ENCODE results near the gene XYLT1.

The XYLT1 gene

DNA sequence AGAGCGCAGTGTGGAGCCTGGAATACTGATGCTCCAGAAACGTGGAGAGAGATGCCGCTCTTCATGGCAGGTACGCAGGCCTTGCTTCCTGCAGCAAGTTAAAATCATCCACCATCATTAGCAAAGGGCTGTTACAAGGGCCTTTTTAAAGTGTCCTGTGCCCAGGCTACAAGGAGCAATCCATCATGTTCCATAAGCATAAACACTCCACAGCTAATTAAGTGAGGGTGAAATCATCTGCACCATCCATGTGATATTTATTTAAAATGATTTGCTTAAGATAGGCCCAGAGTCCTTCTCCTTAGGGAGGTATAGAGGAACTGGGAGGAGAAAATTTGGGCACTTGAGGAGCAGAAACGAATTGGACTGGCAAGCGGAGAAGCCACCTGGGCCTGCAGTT lies 372.1 kb downstream of the XYLT1 start:
- no peak for DNase-seq (ENCODE audit: low read depth)

DNA sequence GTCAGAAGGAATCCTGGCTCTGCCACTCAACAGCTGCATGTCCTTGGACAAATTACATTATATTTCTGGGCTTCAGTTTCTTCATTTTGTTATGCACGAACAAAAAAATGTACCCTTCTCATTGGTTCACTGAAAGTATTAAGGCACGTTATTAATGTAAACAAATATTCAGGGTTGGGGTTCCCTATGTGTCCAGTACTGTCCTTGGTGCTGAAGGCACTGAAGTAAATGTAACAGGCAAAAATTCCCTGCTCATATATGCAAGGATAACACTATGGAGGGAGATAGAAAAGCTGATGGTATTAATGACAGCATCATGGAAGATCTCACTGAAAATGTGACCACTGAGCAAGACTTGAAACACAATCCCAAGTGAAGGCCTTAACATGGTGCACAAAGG lies 386.6 kb downstream of the XYLT1 start:
- DNase-seq (ENCODE audit: low read depth) = no peak

DNA sequence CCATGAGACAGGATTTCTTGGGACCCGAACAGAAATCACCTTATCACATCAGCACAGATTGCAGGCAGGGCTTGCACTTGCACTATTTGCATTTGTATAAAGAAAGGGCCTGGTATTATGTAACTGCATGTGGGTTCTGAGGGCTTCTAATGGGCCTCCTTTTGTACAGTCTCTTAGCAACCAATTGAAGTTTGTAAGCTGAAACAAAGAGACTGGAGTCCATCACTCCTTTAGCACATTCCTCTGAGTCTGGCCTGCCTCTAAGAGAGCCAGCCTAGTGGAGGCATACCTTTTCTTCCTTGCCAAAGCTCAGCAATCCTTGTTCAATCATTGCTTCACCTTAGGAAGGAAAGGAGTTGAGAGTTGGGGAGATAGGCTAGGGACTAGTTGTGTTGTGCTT lies 387.1 kb downstream of the XYLT1 start:
- DNase-seq (ENCODE audit: low read depth) = no peak

DNA sequence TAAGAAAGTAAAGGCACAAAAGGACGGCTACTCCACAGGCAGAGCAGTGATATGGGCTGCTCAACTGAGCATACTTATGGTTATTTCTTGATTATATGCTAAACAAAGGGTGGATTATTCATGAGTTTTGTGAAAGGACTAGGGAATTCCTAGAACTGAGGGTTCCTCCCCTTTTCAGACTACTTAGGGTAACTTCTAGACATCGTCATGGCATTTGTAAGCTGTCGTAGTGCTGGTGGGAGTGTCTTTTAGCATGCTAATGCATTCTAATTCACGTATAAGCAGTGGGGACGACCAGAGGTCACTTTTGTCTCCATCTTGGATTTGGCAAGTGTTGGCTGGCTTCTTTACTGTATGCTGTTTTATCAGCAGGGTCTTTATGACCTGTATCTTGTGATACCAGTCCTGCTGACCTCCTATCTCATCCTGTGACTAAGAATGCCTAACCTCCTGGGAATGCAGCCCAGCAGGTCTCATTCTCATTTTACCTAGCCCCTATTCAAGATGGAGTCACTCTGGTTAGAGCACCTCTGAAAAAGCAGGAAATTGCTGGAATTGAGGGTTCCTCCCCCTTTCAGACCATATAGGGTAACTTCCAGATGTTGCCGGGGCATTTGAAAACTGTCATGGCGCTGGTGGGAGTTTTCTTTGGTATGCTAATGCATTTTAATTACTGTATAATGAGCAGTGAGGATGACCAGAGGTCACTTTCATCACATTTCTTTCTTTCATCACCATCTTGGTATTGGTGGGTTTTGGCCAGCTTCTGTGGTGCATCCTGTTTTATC lies 388.5 kb downstream of the XYLT1 start:
- DNase-seq (ENCODE audit: low read depth) = no peak

DNA sequence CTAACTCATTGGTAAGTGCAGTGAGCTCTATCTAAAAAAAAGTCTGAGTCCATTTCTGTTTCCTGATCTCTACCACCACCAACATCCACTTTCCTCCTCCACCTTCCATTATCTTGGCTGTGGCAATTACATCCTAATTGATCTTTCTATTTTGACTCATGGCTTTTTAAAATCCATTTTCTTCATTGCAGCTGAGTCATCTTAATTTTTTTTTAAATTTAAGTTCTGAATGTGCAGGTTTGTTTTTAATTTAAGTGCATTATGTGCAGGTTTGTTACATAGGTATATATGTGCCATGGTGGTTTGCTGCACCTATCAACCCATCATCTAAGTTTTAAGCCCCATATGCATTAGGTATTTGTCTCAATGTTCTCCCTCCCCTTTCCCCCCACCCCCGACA lies 390.7 kb downstream of the XYLT1 start:
- DNase-seq (ENCODE audit: low read depth) = no peak

DNA sequence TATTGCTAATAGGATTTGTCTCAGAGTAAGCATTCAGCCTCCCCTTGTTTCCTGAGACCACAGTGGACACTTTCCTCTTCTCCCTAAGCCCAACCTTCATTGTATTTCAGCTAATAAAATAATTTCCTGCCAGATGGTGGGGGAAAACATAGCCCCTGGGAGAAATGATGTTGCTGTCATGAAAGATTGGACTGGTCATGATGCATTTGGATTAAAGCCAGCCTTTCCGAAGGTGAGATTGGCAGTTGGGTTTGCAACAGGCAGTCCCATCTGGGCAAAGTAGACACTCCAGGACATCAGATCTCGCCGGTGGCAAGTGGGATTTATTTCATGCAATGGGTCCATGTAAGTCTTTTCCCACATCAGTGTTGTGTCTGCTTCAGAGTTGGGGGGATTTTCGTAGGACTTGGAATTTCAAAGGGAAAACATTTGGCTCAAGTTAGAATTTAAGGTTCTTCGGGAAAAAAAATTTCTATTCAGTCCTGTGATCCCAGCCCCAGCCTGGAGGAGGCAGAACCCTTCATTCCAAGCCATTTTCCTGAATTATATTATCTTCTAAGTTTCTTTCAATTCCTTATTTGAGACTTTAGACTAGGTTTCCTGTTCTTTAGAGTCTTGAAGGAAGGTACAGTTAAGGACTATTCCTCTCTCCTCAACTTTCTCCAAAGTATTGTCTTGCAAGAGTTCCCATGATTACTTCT lies 391.7 kb downstream of the XYLT1 start:
- no peak for DNase-seq (ENCODE audit: low read depth)

DNA sequence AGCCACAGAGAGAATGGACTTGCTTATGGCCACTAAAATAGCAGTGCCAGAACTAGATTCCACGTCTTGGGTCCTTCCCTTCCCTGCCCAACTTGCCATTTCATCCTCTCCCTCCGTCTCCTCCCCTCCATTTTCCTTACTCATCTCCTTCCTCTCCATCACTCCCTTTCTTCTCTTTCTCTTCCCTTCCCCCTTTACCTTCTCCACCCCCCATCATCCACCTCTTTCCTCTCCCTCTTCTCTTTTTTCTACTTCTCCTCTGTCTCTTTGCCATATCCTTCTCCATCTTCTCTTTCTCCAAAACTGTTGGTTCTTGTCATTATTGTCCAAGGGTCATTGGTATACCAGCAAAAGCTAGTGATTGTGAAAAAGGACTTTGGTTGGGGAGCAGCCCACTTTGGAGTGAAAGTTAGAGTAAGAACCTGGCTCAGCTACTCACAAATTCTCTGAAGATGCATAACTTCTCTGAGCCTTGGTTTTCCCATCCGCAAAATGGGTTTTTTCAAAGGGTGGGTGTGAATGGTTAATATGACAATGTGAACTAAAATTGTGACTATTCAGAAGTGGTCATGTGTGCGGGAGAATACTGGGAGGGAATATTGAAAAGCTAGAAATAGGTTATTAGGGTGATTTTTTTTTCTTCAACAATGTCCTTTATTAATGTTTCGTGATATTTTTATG lies 393.8 kb downstream of the XYLT1 start:
- no peak for DNase-seq (ENCODE audit: low read depth)

DNA sequence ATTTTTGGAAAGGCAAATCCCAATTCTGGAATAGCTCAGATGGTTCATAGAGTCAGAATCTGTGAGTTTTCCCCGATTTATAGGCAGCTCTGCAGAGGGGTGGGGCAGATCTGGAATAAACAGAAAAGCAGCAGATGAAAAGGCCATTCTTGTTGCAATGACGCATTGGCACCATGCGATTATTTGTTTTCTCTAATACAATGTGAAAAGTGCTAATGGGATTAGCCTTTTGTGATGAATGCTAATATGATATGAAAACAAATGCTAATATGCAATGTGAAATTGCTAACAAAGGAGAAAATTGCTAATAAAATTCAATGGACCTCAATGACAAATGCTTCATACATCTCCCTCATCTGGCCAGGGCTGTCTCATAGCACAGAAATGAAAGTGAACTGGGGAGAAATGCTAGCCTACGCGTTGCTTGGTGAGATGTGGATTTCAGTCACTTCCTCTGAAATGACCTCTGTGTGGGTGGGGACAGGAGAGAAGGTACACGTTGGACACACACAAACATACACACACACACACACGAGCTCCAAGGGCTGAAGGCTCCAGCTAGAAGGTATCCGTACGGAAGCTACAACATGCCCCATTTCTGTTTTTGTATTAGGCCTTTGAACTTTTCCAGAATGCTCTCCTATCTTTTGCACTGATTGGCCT lies 394.5 kb downstream of the XYLT1 start:
- no peak for DNase-seq (ENCODE audit: low read depth)

DNA sequence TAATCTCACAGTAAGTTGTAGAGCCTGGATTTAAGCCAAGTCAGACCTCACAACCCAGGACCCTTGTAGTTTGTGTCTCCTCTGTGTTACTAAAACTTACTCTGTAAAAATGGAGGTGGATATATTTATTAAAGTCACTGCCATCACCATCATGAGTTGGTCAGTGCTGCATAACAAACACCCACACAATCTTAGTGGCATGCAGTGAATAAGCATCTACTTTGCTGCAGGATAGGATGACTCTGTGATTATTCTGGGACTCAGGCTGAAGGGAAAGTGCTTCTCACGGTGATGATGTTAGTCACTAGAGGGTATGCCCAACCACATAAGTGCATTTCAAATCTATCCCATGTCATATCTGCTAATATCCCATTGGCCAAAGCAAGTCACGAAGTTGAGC lies 398.7 kb downstream of the XYLT1 start:
- DNase-seq (ENCODE audit: low read depth) = no peak

DNA sequence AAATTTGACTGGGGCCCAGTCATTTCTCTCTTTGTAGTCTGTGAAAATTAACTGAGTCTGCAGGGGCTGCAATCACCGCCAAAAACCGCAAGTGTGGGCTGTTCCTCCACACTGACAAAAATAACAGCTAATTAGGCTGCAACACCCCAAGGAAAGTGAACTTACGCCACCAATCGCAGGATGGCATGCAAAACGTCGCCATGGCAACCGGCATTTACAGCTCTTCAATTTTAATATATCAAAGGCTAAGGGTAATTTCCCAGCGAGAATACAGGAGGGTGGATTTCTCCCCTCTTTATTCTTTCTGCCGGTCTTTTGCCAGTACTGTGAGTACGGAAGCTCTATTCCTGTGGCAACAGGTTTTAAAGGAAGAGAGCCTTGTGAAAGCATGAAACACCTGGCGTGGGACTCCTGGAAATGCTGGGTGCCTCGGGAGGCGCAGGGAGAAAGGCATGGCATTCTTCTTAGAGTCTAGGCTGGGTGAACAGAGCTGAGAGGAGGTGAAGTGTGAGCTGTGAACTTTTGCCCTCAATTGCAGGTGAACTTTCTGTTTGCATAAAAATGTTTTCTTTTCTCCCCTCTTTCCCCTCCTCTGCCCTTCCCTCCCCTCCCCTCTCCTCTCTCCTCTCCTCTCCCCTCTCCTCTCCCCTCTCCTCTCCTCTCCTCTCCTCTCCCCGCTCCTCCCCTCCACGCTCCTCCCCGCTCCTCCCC lies 399.7 kb downstream of the XYLT1 start:
- DNase-seq (ENCODE audit: low read depth) = no peak

DNA sequence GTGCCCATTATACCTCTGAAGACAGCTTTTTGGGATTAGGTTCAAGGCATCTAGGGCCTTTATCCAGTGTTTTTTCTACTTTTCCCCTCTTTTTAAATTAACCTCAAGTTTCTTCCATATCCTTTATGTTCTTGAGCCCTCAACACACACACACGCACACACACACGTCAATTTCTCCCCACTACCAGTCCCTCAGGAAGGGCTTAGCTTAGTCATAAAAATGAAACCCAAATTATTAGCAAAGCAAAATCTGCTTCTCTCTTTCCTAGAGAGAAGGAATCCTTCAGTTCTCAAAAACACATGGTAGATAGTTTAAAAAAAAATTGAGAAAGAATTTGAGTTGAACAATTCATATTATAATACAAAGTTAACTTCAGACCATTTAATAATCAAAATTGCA lies 401.1 kb downstream of the XYLT1 start:
- no peak for DNase-seq (ENCODE audit: low read depth)

DNA sequence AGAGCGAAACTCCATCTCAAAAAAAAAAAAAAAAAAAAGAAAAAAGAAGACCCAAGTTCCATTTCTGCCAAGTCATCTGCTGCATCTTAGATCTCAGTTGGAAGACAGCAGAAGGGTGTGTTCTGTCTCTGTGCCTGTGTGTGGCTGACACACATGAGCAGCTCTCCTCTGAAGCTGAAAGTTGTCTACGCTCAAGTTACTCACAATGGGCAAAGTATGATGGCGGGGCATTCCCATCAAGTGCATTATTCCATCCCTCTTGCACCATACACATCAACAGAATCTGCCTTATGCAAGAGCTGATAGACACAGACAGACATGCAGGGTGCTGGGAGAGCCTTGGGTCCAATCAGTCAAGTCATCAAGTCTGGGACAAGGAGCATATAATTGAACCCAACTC lies 402.2 kb downstream of the XYLT1 start:
- no peak for DNase-seq (ENCODE audit: low read depth)

DNA sequence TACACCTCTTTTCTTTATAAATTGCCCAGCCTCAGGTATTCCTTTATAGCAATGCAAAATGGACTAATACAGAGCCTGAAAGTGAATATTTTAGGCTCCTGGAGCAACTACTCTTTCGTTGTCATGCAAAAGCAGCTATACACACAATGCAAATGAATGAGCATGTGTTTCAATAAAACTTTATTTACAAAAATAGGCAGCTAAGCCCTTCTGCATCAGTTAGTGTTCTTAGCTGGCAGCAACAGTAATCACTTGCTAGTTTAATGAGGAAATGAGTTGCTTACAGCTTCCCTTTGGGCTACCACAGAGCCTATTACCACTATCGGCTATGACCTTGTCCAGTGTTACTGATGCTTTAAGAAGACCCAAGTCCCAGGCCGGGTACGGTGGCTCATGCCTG lies 402.9 kb downstream of the XYLT1 start:
- no peak for DNase-seq (ENCODE audit: low read depth)

DNA sequence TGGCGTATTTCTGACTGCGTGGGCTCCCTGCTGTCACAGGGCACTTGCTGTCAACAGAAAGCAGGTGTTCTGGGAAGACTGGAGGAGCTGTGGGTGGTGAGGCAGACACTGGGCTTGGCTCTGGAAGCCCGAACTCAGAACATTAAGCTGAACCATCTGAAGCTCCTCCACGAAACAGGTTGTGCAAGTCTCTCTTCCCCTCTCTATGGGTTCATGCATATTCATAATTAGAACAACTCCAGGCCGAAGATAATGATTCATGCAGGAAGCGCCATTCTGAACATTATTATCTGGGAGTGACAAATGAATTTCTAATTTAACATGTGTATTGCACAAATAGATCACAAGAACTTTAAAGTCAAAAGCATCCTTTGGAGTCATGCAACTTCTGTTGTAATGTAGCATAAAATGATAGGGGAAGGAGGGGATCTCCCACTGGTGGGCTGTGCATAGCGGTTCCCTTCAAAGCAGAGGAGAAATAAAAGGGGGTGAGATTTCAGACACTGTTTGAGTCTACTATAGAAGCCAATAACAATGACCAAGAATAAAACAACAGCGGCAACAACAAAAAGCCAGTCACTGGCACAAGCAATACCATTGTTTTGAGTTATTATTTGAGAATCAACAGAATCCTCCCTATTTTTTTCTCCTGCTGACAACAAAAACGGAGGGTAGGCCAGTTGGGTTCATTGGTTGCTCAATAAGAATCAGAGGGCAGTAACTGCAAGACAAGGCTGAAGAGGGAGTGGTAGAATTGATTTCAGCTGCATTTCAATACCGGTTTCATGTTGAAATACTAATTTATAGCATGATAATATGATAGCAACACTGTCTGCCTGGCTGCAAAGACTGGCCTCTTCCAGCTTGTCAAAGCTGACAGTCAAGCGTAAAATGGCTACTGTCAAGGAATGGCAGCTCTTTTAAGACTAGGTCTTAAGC lies 407.3 kb downstream of the XYLT1 start:
- DNase-seq (ENCODE audit: low read depth) = no peak

DNA sequence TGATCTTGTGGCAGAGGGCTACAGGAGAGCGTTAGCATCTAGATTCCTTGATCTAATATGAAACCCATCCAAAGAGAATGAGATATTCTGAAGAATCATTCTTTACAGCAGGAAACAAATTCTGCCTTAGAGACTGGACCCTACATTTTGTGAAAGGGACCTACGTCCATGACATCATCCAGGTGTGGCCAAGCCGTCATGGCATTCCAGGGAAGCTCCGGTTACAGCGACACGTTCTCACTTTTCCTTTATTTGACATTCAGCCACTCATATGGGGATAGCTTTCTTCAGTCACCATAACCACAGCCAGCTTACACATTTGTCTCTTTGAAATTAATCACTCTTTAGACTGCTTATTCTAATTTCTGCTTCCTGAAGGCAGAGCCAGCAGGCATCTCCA lies 408.1 kb downstream of the XYLT1 start:
- DNase-seq (ENCODE audit: low read depth) = no peak

DNA sequence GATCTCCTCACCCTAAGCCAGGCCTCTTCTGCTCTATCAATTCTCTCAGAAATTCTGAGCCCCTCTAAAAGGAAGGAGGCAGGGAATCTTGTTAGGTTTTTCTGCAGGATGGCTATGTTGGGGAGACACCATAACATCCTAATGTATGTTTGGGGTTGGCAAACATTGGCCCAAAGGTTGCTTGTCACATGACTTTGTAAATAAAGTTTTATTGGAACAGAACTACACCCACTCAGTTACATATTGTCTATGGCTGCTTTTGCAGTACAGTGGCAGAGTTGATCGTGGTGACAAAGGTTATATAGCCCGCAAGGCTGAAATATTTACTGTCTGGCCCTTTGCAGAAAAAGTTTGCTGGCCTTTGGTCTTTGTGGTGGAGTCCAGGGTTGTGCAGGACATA lies 409.4 kb downstream of the XYLT1 start:
- DNase-seq (ENCODE audit: low read depth) = no peak

DNA sequence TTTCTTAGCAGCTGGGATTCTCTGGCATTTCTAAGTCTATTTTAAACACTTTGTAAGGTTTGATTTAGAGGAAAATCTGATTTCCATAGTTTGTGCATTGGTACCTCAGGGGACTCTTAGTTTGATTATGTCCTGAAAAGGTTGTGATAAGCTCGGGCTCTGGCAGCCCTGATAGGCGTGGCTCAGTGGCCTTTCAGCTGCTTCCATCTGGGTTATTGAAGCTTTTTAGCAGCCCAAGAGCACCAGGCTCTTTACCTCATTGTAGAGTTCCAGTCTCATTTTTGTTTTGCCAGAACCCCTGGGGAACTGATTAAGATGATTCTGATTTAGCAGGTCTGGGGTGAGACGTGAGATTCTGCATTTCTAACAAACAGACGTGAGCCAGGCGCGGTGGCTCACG lies 412.3 kb downstream of the XYLT1 start:
- no peak for DNase-seq (ENCODE audit: low read depth)

DNA sequence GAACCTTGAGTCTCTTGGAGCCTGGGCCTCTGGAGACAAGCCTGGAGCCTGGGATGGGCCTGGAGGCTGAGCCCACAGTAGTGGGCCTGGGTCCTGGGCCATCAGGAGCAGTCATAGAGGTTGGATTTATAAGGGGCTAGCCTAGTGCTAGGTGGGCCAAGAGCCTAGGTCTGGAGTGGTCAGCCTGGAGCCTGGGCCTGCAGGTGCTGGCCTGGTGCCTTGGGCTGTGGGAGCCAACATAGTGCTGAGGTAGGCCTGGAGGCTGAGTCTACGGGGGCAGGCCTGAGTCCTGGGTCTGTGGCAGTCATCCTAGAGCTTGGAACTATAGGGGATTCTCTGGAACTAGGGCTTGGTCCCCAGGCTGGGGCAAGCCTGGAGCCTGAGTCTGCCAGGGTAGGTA lies 414.1 kb downstream of the XYLT1 start:
- no peak for DNase-seq (ENCODE audit: low read depth)

DNA sequence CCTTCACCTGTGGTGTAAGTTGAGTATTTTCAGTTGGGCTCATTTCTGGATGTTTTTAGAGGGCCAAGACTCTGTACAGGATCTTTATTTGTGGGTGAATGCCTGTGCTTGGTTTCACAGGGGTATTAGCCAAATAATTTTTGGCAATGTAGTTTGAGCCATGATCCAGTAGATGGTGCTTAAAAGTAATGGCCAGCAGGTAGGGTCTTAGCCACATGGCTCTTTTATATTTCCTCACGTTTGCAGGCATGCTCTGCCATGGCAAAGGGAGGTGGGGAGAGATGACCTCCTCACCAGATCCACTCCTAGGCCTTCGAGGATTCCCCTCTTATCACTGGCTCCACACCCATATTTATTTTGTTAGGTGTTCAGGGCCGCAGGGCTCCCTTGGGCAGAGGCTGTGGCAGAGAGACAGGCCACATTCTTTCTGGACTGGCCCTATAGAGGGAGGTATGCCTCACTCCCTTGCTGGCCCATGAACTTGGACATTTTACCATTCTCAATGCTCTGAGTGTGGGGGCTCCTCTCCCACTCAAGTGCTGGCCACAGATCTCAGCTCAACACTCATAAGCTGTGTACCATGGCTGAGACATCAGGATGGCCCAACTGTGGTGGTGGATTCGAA lies 417.1 kb downstream of the XYLT1 start:
- no peak for DNase-seq (ENCODE audit: low read depth)

All from amniotic epithelial cell (primary cell).